CD14-positive monocyte (primary cell): ENCODE measurements around the gene BARX2. TPM values are rescaled to one million over a fixed set of nuclear protein-coding genes. Genes with fewer than 3 reads are reported as not detected.

Source experiments
- DNase-seq, 3 donors: peaks; one replicate each; pipeline ENCODE4 v3.0.0-alpha.2; 2011 to 2022
- H2AFZ ChIP-seq: 2 replicates; pipeline ENCODE4 v1.6.0; 2012; ENCODE audit warnings: mild to moderate bottlenecking, low read depth, low read length, inconsistent platforms; ENCODE audit not compliant: insufficient read depth, poor library complexity, severe bottlenecking
- H3K27ac ChIP-seq, 2 donors: 1 replicate in 1 of 2; 2 replicates in 1 of 2; pipeline ENCODE4 v1.5.1; 2012 to 2013; ENCODE audit warnings: low read length in 2 of 2, control low read depth in 1 of 2, inconsistent platforms in 1 of 2, low read depth in 1 of 2, mild to moderate bottlenecking in 1 of 2
- H3K27me3 ChIP-seq, 2 donors: one replicate each; pipeline versions ENCODE4 v1.6.0 to v1.6.1; 2011 to 2013; ENCODE audit warnings: low read length in 2 of 2; ENCODE audit not compliant: control insufficient read depth in 2 of 2, insufficient read depth in 2 of 2
- H3K36me3 ChIP-seq, 2 donors: replicated peaks in 1 of 2; 1 replicate in 1 of 2; 2 replicates in 1 of 2; pipeline versions ENCODE4 v1.5.1 to v1.6.1; 2012 to 2013; ENCODE audit warnings: low read length in 2 of 2, control low read depth in 1 of 2, inconsistent platforms in 1 of 2, mild to moderate bottlenecking in 1 of 2; ENCODE audit not compliant: insufficient read depth in 2 of 2, control insufficient read depth in 1 of 2
- H3K4me1 ChIP-seq, 2 donors: 1 replicate in 1 of 2; 2 replicates in 1 of 2; pipeline versions ENCODE4 v1.5.1 to v1.6.1; 2012 to 2013; ENCODE audit warnings: low read length in 2 of 2, control low read depth in 1 of 2, inconsistent platforms in 1 of 2, mild to moderate bottlenecking in 1 of 2, moderate library complexity in 1 of 2; ENCODE audit not compliant: insufficient read depth in 2 of 2, control insufficient read depth in 1 of 2
- H3K4me2 ChIP-seq: replicated peaks from 2 replicates; pipeline ENCODE3; 2012; ENCODE audit warnings: low read length, moderate library complexity, mild to moderate bottlenecking; ENCODE audit not compliant: poor library complexity, severe bottlenecking; ENCODE audit errors: extremely low read depth
- H3K4me3 ChIP-seq, 3 experiments: fragments of 200-600 bp in 1 of 3; sonication (generic) in 1 of 3; replicated peaks in 1 of 3; 1 replicate in 2 of 3; 2 replicates in 1 of 3; pipeline ENCODE4 v1.5.1; 2011 to 2013; ENCODE audit warnings: low read length in 3 of 3, mild to moderate bottlenecking in 3 of 3, control low read depth in 2 of 3, low read depth in 2 of 3, inconsistent platforms in 1 of 3, moderate library complexity in 1 of 3
- H3K79me2 ChIP-seq: 2 replicates; pipeline ENCODE4 v1.6.0; 2012; ENCODE audit warnings: mild to moderate bottlenecking, control low read depth, inconsistent platforms, low read length, moderate library complexity; ENCODE audit not compliant: insufficient read depth
- H3K9ac ChIP-seq: 2 replicates; pipeline ENCODE4 v1.6.0; 2017; ENCODE audit warnings: low read length, mild to moderate bottlenecking; ENCODE audit not compliant: insufficient read depth, poor library complexity, severe bottlenecking
- H3K9me3 ChIP-seq, 2 donors: replicated peaks in 1 of 2; 1 replicate in 1 of 2; 2 replicates in 1 of 2; pipeline versions ENCODE4 v1.5.1 to v1.6.1; 2012 to 2013; ENCODE audit warnings: low read length in 2 of 2, control low read depth in 1 of 2; ENCODE audit not compliant: control insufficient read depth in 1 of 2, insufficient read depth in 1 of 2
- H4K20me1 ChIP-seq: 2 replicates; pipeline ENCODE4 v1.6.0; 2012; ENCODE audit warnings: mild to moderate bottlenecking, low read length, control low read depth, moderate library complexity; ENCODE audit not compliant: insufficient read depth
- H3K27ac Mint-ChIP-seq, 7 donors: one replicate each; pipeline ENCODE4 v1.8.0; 2020; ENCODE audit warnings: mild to moderate bottlenecking in 7 of 7, mixed read lengths in 7 of 7, moderate library complexity in 6 of 7, inconsistent platforms in 2 of 7
- H3K27me3 Mint-ChIP-seq, 3 donors: one replicate each; pipeline ENCODE4 v1.8.0; 2021 to 2022; ENCODE audit warnings: low read depth in 3 of 3, mild to moderate bottlenecking in 3 of 3, mixed read lengths in 3 of 3, moderate library complexity in 3 of 3, inconsistent platforms in 1 of 3
- H3K36me3 Mint-ChIP-seq, 2 donors: one replicate each; pipeline ENCODE4 v1.8.0; 2020; ENCODE audit warnings: mixed read lengths in 2 of 2, inconsistent platforms in 1 of 2, mild to moderate bottlenecking in 1 of 2
- H3K4me1 Mint-ChIP-seq: one replicate; pipeline ENCODE4 v1.8.0; 2020; ENCODE audit warnings: mild to moderate bottlenecking, mixed read lengths
- H3K4me3 Mint-ChIP-seq, 2 donors: one replicate each; pipeline ENCODE4 v1.8.0; 2020; ENCODE audit warnings: mild to moderate bottlenecking in 2 of 2, mixed read lengths in 2 of 2, moderate library complexity in 1 of 2
- H3K9me3 Mint-ChIP-seq, 7 donors: one replicate each; pipeline ENCODE4 v1.8.0; 2020 to 2022; ENCODE audit warnings: mixed read lengths in 7 of 7, mild to moderate bottlenecking in 6 of 7, moderate library complexity in 6 of 7, inconsistent platforms in 2 of 7
- WGBS: methylation state at CpG from one replicate; pipeline ENCODE4 v1.1.5; 2013; ENCODE audit warnings: missing lambda C conversion rate; ENCODE audit not compliant: insufficient coverage; 5-methylcytosine and 5-hydroxymethylcytosine counted together
- intact Hi-C, 2 donors: fragments of 100-400 bp; cut with micrococcal nuclease; formaldehyde crosslinking; loops; one replicate each; pipeline versions ENCODE4 v1.15.0 to v1.15.1; 2023
- polyA plus RNA-seq, 3 donors: library from polyadenylated mRNA; depleted of rRNA in 1 of 3; unstranded in 2 of 3; stranded (reverse) in 1 of 3; fragments of 300-500 nt in 2 of 3; fragments of >200 nt in 1 of 3; fragmentation: Illumina TruSeq in 2 of 3; gene quantifications; 1 replicate in 2 of 3; 2 replicates in 1 of 3; pipeline ENCODE4 v1.2.3, GENCODE V29; 2012 to 2021
- TF ChIP-seq, protein P1 (sequence below): fragments of 200-600 bp; IDR thresholded peaks from one replicate; pipeline ENCODE4 v1.8.0; 2022; ENCODE audit warnings: antibody characterized with exemption, mild to moderate bottlenecking

The BARX2 gene
- polyA plus RNA-seq, 3 donors, result not detected

DNA sequence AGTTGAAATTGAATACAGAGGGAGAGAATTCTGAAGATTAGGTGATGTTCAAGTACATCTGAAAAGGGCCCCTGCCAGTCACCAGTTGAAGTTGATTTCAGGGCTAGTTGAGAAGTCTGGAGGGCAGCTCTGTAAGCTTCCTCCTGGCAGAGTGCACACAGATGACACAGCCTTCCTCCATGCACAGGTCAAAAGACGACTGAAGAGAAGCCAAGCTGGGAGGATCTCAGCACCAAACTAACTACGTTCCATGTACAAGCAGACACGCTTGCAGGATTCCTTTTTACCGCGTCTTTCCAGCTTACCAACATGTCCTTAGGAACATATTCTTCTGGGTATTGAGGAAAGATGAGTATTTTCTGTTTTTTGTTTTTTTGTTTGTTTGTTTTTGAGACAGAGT, 7.9 kb downstream of the BARX2 start:
- Histone ChIP-seq H3K4me2 (no peak overlapping the region), H4K20me1 (no peaks in the 10 kb centered on the region), H3K27ac (no peak overlapping the region), H3K4me1 (no peaks in the 10 kb centered on the region), H2AFZ (no peak overlapping the region), H3K36me3 (no peaks in the 10 kb centered on the region), H3K27me3 (peaks cover 15 to 37% of the 10 kb centered on the region in 2 donors), H3K9me3 (no peaks in the 10 kb centered on the region), H3K79me2 (no peaks in the 10 kb centered on the region), H3K9ac (no peak overlapping the region), H3K4me3 (no peak overlapping the region)
- H3K9me3 Mint-ChIP-seq, result no peaks in the 10 kb centered on the region
- H3K4me3 Mint-ChIP-seq, result no peak overlapping the region
- H3K27me3 Mint-ChIP-seq, result peaks cover 25 to 63% (median 27%) of the 10 kb centered on the region in 3 donors
- no peaks in the 10 kb centered on the region for H3K36me3 Mint-ChIP-seq
- no peak for DNase-seq
- H3K4me1 Mint-ChIP-seq, result no peaks in the 10 kb centered on the region
- TF ChIP-seq, protein P1, sequence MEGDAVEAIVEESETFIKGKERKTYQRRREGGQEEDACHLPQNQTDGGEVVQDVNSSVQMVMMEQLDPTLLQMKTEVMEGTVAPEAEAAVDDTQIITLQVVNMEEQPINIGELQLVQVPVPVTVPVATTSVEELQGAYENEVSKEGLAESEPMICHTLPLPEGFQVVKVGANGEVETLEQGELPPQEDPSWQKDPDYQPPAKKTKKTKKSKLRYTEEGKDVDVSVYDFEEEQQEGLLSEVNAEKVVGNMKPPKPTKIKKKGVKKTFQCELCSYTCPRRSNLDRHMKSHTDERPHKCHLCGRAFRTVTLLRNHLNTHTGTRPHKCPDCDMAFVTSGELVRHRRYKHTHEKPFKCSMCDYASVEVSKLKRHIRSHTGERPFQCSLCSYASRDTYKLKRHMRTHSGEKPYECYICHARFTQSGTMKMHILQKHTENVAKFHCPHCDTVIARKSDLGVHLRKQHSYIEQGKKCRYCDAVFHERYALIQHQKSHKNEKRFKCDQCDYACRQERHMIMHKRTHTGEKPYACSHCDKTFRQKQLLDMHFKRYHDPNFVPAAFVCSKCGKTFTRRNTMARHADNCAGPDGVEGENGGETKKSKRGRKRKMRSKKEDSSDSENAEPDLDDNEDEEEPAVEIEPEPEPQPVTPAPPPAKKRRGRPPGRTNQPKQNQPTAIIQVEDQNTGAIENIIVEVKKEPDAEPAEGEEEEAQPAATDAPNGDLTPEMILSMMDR, result no peak
- H3K27ac Mint-ChIP-seq, result no peak overlapping the region
- intact Hi-C loops, result no loop called here
- no CpG with 5 or more reads among the region's 5 CpGs for WGBS

DNA sequence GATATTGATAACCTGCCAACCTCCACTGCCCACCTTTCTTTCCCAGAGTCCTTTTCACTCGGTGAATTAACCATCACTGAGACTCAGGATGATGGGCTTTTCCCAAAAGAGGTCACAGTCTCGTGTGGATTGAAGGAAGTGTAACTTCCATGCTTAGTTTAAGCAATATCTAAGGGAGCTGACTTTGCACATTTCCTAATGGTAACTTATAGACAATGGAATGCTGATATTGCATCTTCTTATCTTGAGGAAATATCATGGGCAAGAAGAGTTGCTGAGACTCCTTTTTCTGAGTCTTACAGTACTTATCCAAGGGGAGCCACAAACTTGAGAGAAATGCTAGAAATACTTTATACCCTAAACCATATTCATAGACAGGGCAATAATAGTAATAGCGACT, 8.8 kb downstream of the BARX2 start:
- peaks cover 17 to 54% (median 19%) of the 10 kb centered on the region in 3 donors for H3K27me3 Mint-ChIP-seq
- no peak overlapping the region for H3K4me3 ChIP-seq
- no CpG with 5 or more reads among the region's 3 CpGs for WGBS

More for the DNA sequence above, 8.8 kb downstream of the BARX2 start:
- no peaks in the 10 kb centered on the region for H3K79me2 ChIP-seq
- H3K27ac Mint-ChIP-seq, result no peak overlapping the region
- H3K4me1 Mint-ChIP-seq, result no peaks in the 10 kb centered on the region
- H3K9me3 Mint-ChIP-seq, result no peaks in the 10 kb centered on the region
- H3K4me3 Mint-ChIP-seq, result no peak overlapping the region
- H3K36me3 ChIP-seq, result no peaks in the 10 kb centered on the region
- no peaks in the 10 kb centered on the region for H3K9me3 ChIP-seq
- no peak overlapping the region for H2AFZ ChIP-seq
- no peak overlapping the region for H3K27ac ChIP-seq
- DNase-seq, result no peak
- H3K4me1 ChIP-seq, result no peaks in the 10 kb centered on the region
- TF ChIP-seq, protein P1, result no peak
- H3K4me2 ChIP-seq, result no peak overlapping the region
- H3K9ac ChIP-seq, result no peak overlapping the region
- H4K20me1 ChIP-seq, result no peaks in the 10 kb centered on the region
- no peaks in the 10 kb centered on the region for H3K36me3 Mint-ChIP-seq
- H3K27me3 ChIP-seq, result peaks cover 6 to 28% of the 10 kb centered on the region in 2 donors
- intact Hi-C loops, result no loop called here
